Measurements from ENCODE around the gene HS3ST1.

GRCh38 chr4:11416071-11416766 lies 12.5 kb downstream of the HS3ST1 start:
- no peak for TF ChIP-seq ZFP3 (CRISPR knock-in tag; IDR thresholded peaks at IDR 0.05)
- no peak for TF ChIP-seq PATZ1 (CRISPR knock-in tag; IDR thresholded peaks at IDR 0.05; ENCODE audit: borderline replicate concordance)

All from SK-N-SH treated with all-trans-retinoic acid at 6 μM for 48 hours (cell line).